GM21367 (cell line): ENCODE measurements around the gene FAM168A.
"Not testable (repeated sequence)": the region's sequence is repeated elsewhere in the genome, so short reads cannot be mapped to it uniquely, and the experiment has no call there.

ENCODE experiments used
- ATAC-seq: cut with Tn5 transposase; IDR thresholded peaks from one replicate; pipeline ENCODE4 v1.9.1; 2021; ENCODE audit not compliant: unreplicated experiment

The FAM168A gene

GRCh38 chr11:73596547-73596946, 1.4 kb downstream of the FAM168A start:
- ATAC-seq: no peak

- no peak for ATAC-seq
Observed at GRCh38 chr11:73592640-73593039, 5.3 kb downstream of the FAM168A start.

- ATAC-seq: no peak
Observed at GRCh38 chr11:73591743-73592142, 6.2 kb downstream of the FAM168A start.

GRCh38 chr11:73590991-73591390, 6.9 kb downstream of the FAM168A start:
- no peak for ATAC-seq

- no peak for ATAC-seq
Observed at GRCh38 chr11:73586791-73587190, 11.1 kb downstream of the FAM168A start.

GRCh38 chr11:73585834-73586575, 11.9 kb downstream of the FAM168A start:
- ATAC-seq: no peak

GRCh38 chr11:73584831-73585230, 13.1 kb downstream of the FAM168A start:
- ATAC-seq: no peak

- ATAC-seq: no peak
Observed at GRCh38 chr11:73582653-73583052, 15.3 kb downstream of the FAM168A start.

- not testable (repeated sequence) for ATAC-seq
Observed at GRCh38 chr11:73580749-73581148, 17.2 kb downstream of the FAM168A start.

GRCh38 chr11:73579641-73580434, 18.1 kb downstream of the FAM168A start:
- ATAC-seq: no peak

- no peak for ATAC-seq
Observed at GRCh38 chr11:73578592-73579185, 19.2 kb downstream of the FAM168A start.

GRCh38 chr11:73577496-73577917, 20.4 kb downstream of the FAM168A start:
- ATAC-seq: no peak

GRCh38 chr11:73576185-73576614, 21.7 kb downstream of the FAM168A start:
- no peak for ATAC-seq

- ATAC-seq: not testable (repeated sequence)
Observed at GRCh38 chr11:73571982-73572381, 25.9 kb downstream of the FAM168A start.

- no peak for ATAC-seq
Observed at GRCh38 chr11:73570415-73571114, 27.3 kb downstream of the FAM168A start.

GRCh38 chr11:73566977-73567755, 30.7 kb downstream of the FAM168A start:
- no peak for ATAC-seq

- no peak for ATAC-seq
Observed at GRCh38 chr11:73566422-73566821, 31.5 kb downstream of the FAM168A start.

GRCh38 chr11:73565804-73566203, 32.1 kb downstream of the FAM168A start:
- no peak for ATAC-seq

- no peak for ATAC-seq
Observed at GRCh38 chr11:73564903-73565302, 33.0 kb downstream of the FAM168A start.

- ATAC-seq: no peak
Observed at GRCh38 chr11:73563539-73564200, 34.2 kb downstream of the FAM168A start.
